Stimulated activated CD4-positive, alpha-beta T cell treated with anti-CD3 and anti-CD28 coated beads, TNF-alpha, amount 100 ng/mL, for 24 hours (primary cell): ENCODE measurements around the gene SIX2.
A peak's percentile ranks its signal among the peaks of the same experiment; 100 is the strongest.

Source experiments
- DNase-seq, 3 experiments: peaks; one replicate each; pipeline ENCODE4 v3.0.0-alpha.2; 2020; ENCODE audit warnings: low read depth in 3 of 3

Gene SIX2

DNA sequence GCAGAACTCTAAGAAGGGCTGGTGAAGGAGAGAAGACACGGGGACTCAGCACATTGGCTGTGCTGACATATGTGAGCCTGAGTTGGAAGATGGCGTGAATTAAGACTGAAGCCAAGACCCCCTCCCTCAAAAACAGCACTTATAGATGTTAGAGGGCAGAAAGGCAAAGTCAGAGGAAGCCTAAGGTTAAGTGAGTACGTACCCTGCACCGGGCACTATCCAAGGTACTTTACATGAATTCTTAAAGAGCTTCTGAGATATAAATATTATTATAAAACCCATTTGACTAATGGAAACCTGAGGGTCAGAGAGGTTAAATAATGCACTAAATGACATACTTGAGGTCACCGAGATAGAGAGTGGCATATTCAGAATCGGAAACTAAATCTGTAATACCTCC is 42.2 kb downstream of the SIX2 start:
- DNase-seq, result no peak

DNA sequence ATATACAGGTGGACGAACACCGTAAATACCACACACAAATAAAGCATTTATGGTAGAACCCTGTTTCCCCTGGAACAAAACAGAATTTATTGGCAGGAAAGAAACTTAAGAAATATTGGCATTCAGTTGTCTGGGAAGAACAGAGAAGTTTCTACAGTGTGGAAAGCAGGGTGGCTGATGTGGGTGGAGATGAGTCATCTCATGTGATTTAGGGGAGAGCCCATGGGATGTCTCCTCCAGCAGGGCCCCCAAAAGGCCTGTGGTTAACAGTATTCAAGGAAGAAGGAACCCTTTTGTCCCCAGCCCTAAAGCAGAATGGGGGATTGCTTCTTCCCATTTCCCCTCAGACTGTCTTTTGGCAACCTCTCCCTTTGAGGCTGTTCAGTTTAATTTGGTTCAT is 43.6 kb downstream of the SIX2 start:
- no peak for DNase-seq

DNA sequence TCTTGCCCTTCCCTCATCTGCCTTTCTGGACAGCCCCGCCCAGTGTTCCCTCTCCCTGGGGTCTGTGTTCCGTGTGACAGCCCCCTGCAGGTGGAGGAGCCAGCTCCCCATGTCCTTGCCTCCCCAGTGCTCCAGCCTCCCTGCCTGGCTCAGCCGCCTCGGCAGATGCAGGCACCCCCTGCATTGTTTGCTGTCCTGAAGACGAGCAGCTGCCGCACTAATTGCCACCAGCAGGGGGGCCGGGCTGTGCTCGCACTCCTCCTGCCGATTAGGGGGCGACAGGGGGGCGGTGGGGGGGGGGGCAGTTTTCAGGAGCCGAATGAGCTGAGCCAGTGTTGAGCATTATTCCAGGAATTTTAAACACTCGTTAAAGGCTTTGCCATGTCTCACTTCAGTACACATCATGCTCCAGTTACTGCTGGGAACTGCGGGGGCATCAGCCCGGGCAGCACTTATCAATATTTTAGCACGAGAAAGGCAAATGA is 44.5 kb downstream of the SIX2 start:
- no peak for DNase-seq

DNA sequence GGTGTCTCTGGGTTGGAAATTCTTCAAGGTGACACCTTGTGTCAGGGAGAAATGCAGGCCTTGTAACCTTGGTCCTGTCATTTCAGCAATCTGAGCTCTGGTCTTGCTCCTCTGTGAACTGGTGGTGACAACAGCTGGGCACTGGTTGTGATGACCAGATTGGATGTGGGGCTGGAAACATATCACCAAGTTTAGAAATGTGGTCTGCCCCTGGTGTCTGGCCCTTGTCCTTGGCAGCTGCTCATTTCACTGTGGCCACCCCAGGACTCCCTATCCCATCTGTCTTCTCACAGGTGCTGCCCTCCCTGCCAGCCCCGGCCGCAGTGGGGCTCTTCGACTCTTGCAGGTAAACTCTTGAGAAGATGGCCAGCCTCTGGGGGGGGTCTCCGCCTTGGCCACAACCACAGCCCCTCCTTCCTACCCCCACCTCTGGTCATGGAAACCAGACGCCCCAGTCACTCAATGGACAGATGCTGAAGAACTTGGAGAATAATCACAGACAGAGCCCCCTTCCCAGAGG is 47.0 kb downstream of the SIX2 start:
- no peak for DNase-seq

DNA sequence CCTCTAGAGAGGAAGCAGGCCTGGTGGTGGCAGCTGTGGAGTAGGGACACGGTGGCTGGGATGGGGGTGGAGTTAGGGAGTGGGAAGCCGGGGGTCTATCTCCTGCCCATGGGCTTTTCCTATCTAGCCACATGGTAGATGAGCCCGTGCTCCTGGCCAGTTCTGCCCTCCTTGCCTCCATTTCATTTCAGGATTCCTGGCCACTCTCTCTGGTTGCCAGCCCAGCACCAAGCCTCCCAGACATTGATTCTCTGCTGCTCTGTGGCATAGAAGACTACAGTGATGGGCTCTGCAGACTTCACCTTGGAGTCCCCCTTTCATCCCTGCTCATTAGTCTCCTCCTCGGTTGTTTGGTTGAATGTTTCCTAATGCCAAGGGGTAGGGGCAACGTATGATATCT is 48.4 kb downstream of the SIX2 start:
- DNase-seq, result no peak

DNA sequence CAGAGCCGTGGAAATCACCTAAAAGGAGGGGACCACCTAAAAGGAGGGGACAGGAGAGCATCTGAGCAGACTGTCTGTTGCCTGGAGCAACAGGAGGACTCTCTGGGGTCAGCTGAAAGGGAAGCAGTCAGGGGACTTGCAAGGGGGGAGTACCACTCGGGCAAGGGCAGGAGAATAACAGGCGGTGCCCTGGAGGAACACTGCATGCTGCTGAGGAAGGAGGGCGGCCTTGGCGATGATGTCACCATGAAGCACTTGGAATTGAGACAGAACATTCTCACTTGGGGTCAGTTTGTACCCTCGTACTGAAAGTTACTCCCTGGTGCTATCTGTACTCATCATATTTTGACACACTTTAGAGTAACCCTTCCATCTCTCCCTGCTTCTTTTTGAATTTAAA is 49.4 kb downstream of the SIX2 start:
- no peak for DNase-seq

DNA sequence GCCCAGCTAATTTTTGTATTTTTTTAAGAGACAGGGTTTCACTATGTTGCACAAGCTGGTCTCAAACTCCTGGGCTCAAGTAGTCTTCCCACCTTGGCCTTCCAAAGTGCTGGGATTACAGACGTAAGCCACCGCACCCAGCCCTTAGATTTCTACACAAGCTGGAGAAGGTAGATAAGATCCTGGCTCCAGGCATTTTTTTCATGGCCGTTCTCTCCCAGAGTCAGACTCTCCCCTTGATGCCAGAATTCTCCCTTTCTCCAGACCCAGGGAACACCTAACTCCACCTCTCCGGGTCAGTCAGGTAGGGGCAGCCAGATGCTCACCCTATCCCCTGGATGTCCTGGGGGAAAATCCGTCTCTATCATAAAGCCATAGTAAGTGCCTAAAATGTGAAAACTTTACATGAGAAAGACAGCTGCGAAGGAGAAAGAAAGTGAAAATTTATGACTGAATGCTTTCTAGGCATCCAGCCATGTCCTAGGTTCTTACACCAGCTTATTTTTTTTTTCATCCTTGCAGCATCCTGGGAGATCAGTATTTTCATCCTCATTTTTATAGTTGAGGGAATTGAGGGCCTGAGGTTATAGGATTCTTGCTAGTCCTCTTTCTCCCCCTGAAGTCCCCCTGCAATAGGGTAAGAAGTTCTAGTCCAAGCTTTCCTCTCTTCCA is 51.5 kb downstream of the SIX2 start:
- DNase-seq, result no peak

DNA sequence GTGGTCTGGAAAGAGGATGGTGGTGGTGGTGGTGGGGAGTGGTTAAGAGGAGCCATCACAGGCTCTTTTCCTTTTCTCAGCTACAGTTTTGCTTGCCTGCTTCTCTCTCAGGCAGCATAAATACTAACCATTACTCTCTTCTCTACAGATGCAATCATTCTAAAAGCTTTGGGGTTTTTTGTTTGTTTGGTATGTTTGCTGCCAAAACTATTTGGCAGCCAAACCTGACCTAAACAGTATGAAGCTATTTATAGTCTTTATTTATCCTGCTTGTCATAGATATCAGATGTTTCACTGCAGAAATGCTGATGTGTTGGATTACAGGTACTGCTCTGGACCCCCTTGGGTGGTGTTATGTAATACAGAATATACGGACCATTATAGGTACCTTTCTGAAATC is 52.4 kb downstream of the SIX2 start:
- no peak for DNase-seq

DNA sequence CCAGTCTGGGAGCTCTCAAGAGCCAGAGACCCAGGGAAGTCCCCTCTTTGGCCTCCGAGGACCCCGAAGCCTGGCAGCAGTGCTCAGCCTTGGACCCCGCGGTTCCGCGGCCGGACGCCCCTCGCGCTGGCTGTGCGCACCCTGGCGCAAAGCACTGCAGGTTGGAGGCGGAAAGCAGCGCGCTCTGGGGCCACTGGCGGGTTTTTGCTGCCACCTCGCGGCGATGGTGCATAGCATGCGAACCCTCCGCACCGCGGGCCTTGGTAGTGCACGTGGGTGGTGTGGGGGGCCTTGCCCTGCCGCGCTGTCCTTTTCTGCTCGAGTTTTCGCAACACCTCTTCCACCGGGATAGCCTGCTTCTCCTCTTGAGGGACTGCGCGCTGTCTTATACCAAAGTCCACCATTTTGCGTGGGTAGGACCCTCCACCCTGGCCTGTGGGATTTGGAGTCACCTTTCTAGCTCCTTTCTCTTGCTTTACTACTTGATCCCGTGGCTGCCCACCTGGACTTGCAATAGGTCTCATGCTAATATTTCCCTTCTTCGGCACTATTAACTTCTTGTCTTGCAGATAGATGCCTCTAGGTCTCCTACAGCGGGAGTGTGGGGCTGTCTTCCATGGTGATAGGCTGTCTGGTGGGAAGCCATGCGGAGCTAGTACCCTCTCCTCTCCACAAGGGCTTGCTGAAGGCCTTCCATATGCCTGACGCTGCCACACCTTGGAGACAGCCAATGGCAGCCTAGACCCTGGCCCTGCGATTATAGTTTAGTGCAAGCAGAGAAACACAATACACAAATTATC is 53.5 kb downstream of the SIX2 start:
- DNase-seq, result peak; percentile 62 to 79 (median 64)
